Lower leg skin (tissue), 3 donors: Measurements from ENCODE around the gene MAPK9.

Source experiments
- POLR2A ChIP-seq, 2 donors: fragments of 450-650 bp; IDR thresholded peaks; one replicate each; pipeline ENCODE4 v1.6.1; 2016 to 2017; ENCODE audit warnings: antibody characterized with exemption in 2 of 2, mild to moderate bottlenecking in 1 of 2, moderate library complexity in 1 of 2
- TF ChIP-seq, protein P1 (sequence below), 3 donors: fragments of 450-650 bp; IDR thresholded peaks; one replicate each; pipeline ENCODE4 v1.5.1; 2016; ENCODE audit warnings: antibody characterized with exemption in 3 of 3, mild to moderate bottlenecking in 3 of 3, moderate library complexity in 2 of 3

DNA sequence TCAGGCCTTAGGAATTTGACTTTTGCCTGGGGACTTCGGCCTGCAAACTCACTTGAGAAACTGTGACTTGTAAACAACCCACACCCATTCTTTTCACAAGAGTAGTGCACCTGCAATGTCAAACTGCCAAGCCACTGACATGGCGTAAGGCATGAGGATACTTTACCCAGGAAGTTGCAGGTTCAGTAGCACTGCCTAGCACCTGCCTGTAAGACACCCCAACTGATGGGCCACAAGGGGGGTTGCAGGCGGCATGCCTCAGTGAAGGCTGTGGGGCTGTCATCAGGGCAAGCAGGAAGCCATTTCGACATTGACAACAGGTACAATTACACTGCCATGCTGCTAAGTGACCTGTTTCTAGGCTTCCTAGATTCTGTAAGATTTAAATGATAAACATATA lies 41.6 kb downstream of the MAPK9 start:
- TF ChIP-seq, protein P1, sequence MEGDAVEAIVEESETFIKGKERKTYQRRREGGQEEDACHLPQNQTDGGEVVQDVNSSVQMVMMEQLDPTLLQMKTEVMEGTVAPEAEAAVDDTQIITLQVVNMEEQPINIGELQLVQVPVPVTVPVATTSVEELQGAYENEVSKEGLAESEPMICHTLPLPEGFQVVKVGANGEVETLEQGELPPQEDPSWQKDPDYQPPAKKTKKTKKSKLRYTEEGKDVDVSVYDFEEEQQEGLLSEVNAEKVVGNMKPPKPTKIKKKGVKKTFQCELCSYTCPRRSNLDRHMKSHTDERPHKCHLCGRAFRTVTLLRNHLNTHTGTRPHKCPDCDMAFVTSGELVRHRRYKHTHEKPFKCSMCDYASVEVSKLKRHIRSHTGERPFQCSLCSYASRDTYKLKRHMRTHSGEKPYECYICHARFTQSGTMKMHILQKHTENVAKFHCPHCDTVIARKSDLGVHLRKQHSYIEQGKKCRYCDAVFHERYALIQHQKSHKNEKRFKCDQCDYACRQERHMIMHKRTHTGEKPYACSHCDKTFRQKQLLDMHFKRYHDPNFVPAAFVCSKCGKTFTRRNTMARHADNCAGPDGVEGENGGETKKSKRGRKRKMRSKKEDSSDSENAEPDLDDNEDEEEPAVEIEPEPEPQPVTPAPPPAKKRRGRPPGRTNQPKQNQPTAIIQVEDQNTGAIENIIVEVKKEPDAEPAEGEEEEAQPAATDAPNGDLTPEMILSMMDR (IDR thresholded peaks at IDR 0.05): no peak
- TF ChIP-seq POLR2A (IDR thresholded peaks at IDR 0.05): no peak
